Ishikawa (cell line): Measurements from ENCODE around the gene DOC2B.

Experiments used
- CEBPB ChIP-seq: IDR thresholded peaks from 2 replicates; pipeline ENCODE4 v1.6.1; 2012
- CREB1 ChIP-seq: IDR thresholded peaks from 2 replicates; pipeline ENCODE4 v1.6.1; 2012; ENCODE audit warnings: low read depth
- EGR1 ChIP-seq: IDR thresholded peaks from 2 replicates; pipeline ENCODE4 v1.6.1; 2012
- EP300 ChIP-seq: IDR thresholded peaks from 2 replicates; pipeline ENCODE4 v1.6.1; 2012; ENCODE audit warnings: borderline replicate concordance
- MAX ChIP-seq: IDR thresholded peaks from 2 replicates; pipeline ENCODE4 v1.6.1; 2012
- NFIC ChIP-seq: IDR thresholded peaks from 2 replicates; pipeline ENCODE4 v1.6.1; 2012
- RAD21 ChIP-seq: IDR thresholded peaks from 2 replicates; pipeline ENCODE4 v1.6.1; 2012; ENCODE audit warnings: low read depth
- REST ChIP-seq: IDR thresholded peaks from 2 replicates; pipeline ENCODE4 v1.6.1; 2012; ENCODE audit warnings: low read depth, mild to moderate bottlenecking
- TCF12 ChIP-seq: IDR thresholded peaks from 2 replicates; pipeline ENCODE4 v1.6.1; 2012; ENCODE audit warnings: low read depth
- USF1 ChIP-seq: IDR thresholded peaks from 2 replicates; pipeline ENCODE4 v1.6.1; 2012
- ZBTB7A ChIP-seq: IDR thresholded peaks from 2 replicates; pipeline ENCODE4 v1.6.1; 2012; ENCODE audit warnings: low read depth

GRCh38 chr17:229709-230394 is 48.4 kb upstream of the DOC2B start:
- TF ChIP-seq CREB1: no peak
- TF ChIP-seq USF1: no peak
- no peak for TF ChIP-seq MAX
- TF ChIP-seq EGR1: no peak
- no peak for TF ChIP-seq RAD21
- TF ChIP-seq CEBPB: no peak
- TF ChIP-seq REST: no peak
- no peak for TF ChIP-seq ZBTB7A
- TF ChIP-seq EP300: no peak
- no peak for TF ChIP-seq TCF12
- no peak for TF ChIP-seq NFIC
